ENCODE measurements around the gene CENPB. TPM values are rescaled to one million over a fixed set of nuclear protein-coding genes. Genes with fewer than 3 reads are reported as not detected.
A peak's percentile ranks its signal among the peaks of the same experiment; 100 is the strongest.
"Not testable (repeated sequence)": the region's sequence is repeated elsewhere in the genome, so short reads cannot be mapped to it uniquely, and the experiment has no call there.

The CENPB gene
- 87.7 and 106 TPM in 2 replicates for total RNA-seq

- DNase-seq (ENCODE audit: low read depth): peak; percentile 85
- peak; percentile 63 for TF ChIP-seq CTCF (IDR thresholded peaks at IDR 0.05; ENCODE audit: insufficient read depth, low read depth, low read length)
- peak within 1 kb of the TSS; percentile 74 for H3K4me3 ChIP-seq (ENCODE audit: low read depth, low read length)
Measured at GRCh38 chr20:3786665-3787323, at the start of gene CENPB. TSS of gene CENPB (minus strand) at chr20:3786740. CDS start at chr20:3786483, 257 bp downstream.

GRCh38 chr20:3836132-3836531 is 49.6 kb upstream of the CENPB start:
- no peak for DNase-seq (ENCODE audit: low read depth)
- no peak for TF ChIP-seq CTCF (IDR thresholded peaks at IDR 0.05; ENCODE audit: insufficient read depth, low read depth, low read length)
- no peak overlapping the region for H3K4me3 ChIP-seq (ENCODE audit: low read depth, low read length)

GRCh38 chr20:3829891-3830290 is 43.4 kb upstream of the CENPB start:
- not testable (repeated sequence) for H3K4me3 ChIP-seq (ENCODE audit: low read depth, low read length)

GRCh38 chr20:3828798-3829197 is 42.3 kb upstream of the CENPB start:
- no peak for TF ChIP-seq CTCF (IDR thresholded peaks at IDR 0.05; ENCODE audit: insufficient read depth, low read depth, low read length)
- no peak overlapping the region for H3K4me3 ChIP-seq (ENCODE audit: low read depth, low read length)
- DNase-seq (ENCODE audit: low read depth): no peak

More at GRCh38 chr20:3829891-3830290, 43.4 kb upstream of the CENPB start:
- DNase-seq (ENCODE audit: low read depth): not testable (repeated sequence)

GRCh38 chr20:3826420-3826819 is 39.9 kb upstream of the CENPB start:
- no peak for TF ChIP-seq CTCF (IDR thresholded peaks at IDR 0.05; ENCODE audit: insufficient read depth, low read depth, low read length)
- no peak overlapping the region for H3K4me3 ChIP-seq (ENCODE audit: low read depth, low read length)
- no peak for DNase-seq (ENCODE audit: low read depth)

GRCh38 chr20:3825526-3825925 is 39.0 kb upstream of the CENPB start:
- H3K4me3 ChIP-seq (ENCODE audit: low read depth, low read length): no peak overlapping the region
- DNase-seq (ENCODE audit: low read depth): no peak
- no peak for TF ChIP-seq CTCF (IDR thresholded peaks at IDR 0.05; ENCODE audit: insufficient read depth, low read depth, low read length)

- no peak for DNase-seq (ENCODE audit: low read depth)
- H3K4me3 ChIP-seq (ENCODE audit: low read depth, low read length): no peak overlapping the region
- no peak for TF ChIP-seq CTCF (IDR thresholded peaks at IDR 0.05; ENCODE audit: insufficient read depth, low read depth, low read length)
Measured at GRCh38 chr20:3823881-3824280, 37.3 kb upstream of the CENPB start.

Data from fibroblast of villous mesenchyme (primary cell).